GM21447 (cell line): Measurements from ENCODE around the gene EIF1.

Experiments
- ATAC-seq: cut with Tn5 transposase; IDR thresholded peaks from one replicate; pipeline ENCODE4 v1.9.1; 2021; ENCODE audit not compliant: unreplicated experiment

EIF1 gene

GRCh38 chr17:41734139-41734948, 45.7 kb downstream of the EIF1 start, which contains the start of gene HAP1:
Gene HAP1 (minus strand): TSS chr17:41734643. CDS start chr17:41734634, 9 bp downstream.
- ATAC-seq: no peak

- ATAC-seq: no peak
Observed at GRCh38 chr17:41734949-41735313, 46.2 kb downstream of the EIF1 start.

- ATAC-seq: no peak
Observed at GRCh38 chr17:41735744-41736143, 47.1 kb downstream of the EIF1 start.

GRCh38 chr17:41736983-41737679, 48.4 kb downstream of the EIF1 start:
- ATAC-seq: no peak

GRCh38 chr17:41737680-41738023, 49.0 kb downstream of the EIF1 start:
- no peak for ATAC-seq

GRCh38 chr17:41738077-41738800, 49.6 kb downstream of the EIF1 start:
- peak; percentile 65 for ATAC-seq

DNA sequence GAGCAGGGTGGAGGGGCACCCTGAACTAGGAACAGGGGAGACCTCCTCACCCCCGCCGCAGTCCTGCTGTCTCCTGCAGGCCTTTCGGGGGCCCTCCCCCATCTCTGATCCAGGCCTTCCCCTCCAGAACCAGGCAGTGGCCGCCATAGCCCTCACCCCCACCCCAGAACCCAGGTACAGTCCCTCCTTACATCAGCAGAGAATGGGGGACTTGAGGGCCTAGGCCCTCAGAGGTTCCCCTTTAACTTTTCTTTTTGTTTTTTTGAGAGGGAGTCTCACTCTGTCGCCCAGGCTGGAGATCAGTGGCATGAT, 50.1 kb downstream of the EIF1 start:
- no peak for ATAC-seq

GRCh38 chr17:41739661-41740352, 51.1 kb downstream of the EIF1 start:
- no peak for ATAC-seq

- no peak for ATAC-seq
Observed at GRCh38 chr17:41740506-41740905, 51.8 kb downstream of the EIF1 start.

DNA sequence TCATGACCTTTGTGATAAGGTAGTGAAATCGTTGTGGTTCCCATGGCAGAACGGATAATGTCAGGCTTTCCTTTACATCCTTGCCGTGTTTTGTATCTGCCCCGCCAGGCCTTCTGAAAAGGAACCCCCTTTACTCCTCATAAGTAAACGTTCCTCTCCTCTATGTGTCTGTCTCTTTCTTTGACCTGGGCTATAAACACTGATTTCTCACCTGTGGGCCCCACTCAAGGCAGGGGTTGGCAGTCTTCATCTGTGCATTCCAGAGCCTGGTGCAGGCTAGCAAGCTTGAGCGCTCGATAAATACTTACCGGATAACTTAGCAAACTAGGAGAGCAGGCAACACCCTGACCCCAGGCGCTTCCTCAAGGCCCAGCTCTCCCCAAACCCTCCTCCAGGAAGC, 53.0 kb downstream of the EIF1 start:
- no peak for ATAC-seq
